Measurements from ENCODE around the gene DNAH14. TPM values are rescaled to one million over a fixed set of nuclear protein-coding genes. Genes with fewer than 3 reads are reported as not detected.
"Not testable (repeated sequence)": the region's sequence is repeated elsewhere in the genome, so short reads cannot be mapped to it uniquely, and the experiment has no call there.

Gene DNAH14
- total and polyA plus RNA-seq, 2 experiments from 2014 or later, result 14.7 to 46.1 TPM

DNA sequence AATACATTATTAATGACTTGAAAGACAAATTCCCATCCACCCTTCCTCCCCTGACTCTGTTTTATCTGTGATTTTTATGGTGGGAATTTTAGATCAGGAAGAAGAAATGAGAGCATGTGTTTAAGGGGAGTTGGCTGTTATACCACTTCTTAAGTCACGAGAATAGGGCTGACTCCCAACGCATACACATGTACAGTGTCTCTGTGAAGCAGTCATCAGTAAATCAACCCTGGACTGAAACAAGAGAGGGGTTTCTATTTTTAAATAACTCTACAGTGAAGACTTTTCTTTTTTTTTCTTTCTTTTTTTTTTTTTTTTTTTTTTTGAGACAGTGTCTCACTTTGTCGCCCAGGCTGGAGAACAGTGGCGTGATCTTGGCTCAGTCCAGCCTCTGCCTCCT, 392.3 kb downstream of the DNAH14 start:
- Histone ChIP-seq H3K79me2 (no peaks in the 10 kb centered on the region), H3K27ac (no peak overlapping the region), H3K4me1 (ENCODE audit: insufficient read depth) (no peaks in the 10 kb centered on the region), H3K27me3 (no peaks in the 10 kb centered on the region), H3K9me3 (ENCODE audit: low read depth) (no peaks in the 10 kb centered on the region), H3K36me3 (replicated peaks; ENCODE audit: insufficient read depth, low read depth) (no peaks in the 10 kb centered on the region), H3K4me2 (no peak overlapping the region), H4K20me1 (ENCODE audit: insufficient read depth, poor library complexity, severe bottlenecking) (no peaks in the 10 kb centered on the region), H3K9me2 (replicated peaks; ENCODE audit: insufficient read depth) (no peaks in the 10 kb centered on the region), H3K4me3 (no peak overlapping the region), H2AFZ (no peak overlapping the region)
- DNase-seq (ENCODE audit: low spot score), result no peak
- TF ChIP-seq EZH2 (IDR thresholded peaks at IDR 0.05; ENCODE audit: borderline replicate concordance) (no peak), EZH2phosphoT487 (IDR thresholded peaks at IDR 0.05; ENCODE audit: low read depth, severe bottlenecking, unreplicated experiment) (no peak)
- TF ChIP-seq, protein P1, sequence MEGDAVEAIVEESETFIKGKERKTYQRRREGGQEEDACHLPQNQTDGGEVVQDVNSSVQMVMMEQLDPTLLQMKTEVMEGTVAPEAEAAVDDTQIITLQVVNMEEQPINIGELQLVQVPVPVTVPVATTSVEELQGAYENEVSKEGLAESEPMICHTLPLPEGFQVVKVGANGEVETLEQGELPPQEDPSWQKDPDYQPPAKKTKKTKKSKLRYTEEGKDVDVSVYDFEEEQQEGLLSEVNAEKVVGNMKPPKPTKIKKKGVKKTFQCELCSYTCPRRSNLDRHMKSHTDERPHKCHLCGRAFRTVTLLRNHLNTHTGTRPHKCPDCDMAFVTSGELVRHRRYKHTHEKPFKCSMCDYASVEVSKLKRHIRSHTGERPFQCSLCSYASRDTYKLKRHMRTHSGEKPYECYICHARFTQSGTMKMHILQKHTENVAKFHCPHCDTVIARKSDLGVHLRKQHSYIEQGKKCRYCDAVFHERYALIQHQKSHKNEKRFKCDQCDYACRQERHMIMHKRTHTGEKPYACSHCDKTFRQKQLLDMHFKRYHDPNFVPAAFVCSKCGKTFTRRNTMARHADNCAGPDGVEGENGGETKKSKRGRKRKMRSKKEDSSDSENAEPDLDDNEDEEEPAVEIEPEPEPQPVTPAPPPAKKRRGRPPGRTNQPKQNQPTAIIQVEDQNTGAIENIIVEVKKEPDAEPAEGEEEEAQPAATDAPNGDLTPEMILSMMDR (IDR thresholded peaks at IDR 0.05; ENCODE audit: poor library complexity), result no peak
- WGBS (ENCODE audit: low lambda C conversion rate, missing lambda C conversion rate), result over 99% methylated on average over 4 of the region's 4 CpGs

DNA sequence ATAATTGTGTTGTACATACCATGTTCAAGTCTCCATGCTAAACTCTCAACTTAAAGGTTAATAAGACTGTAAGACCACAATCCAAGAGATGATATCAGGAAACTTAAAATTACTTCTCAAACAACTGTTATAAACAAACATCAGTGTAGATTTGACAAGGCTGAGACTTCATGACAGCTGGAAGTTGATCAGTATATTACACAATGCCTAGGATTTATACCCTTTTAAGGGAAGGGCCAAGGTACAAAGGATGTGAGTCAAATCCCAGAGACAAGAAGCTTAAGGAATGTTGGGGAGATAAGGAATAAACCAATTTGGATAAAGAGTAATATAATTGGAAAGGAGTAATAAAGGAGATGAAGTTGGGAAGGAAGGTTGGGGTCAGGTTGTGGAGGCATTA, 399.6 kb downstream of the DNAH14 start:
- no peaks in the 10 kb centered on the region for H3K9me3 ChIP-seq (ENCODE audit: low read depth)
- no peaks in the 10 kb centered on the region for H4K20me1 ChIP-seq (ENCODE audit: insufficient read depth, poor library complexity, severe bottlenecking)
- no peak overlapping the region for H3K4me2 ChIP-seq
- no peaks in the 10 kb centered on the region for H3K27me3 ChIP-seq
- H3K27ac ChIP-seq, result no peak overlapping the region
- no peak overlapping the region for H3K4me3 ChIP-seq
- TF ChIP-seq, protein P1 (IDR thresholded peaks at IDR 0.05; ENCODE audit: poor library complexity), result no peak
- TF ChIP-seq EZH2 (IDR thresholded peaks at IDR 0.05; ENCODE audit: borderline replicate concordance) (no peak), EZH2phosphoT487 (IDR thresholded peaks at IDR 0.05; ENCODE audit: low read depth, severe bottlenecking, unreplicated experiment) (no peak)
- no peaks in the 10 kb centered on the region for H3K79me2 ChIP-seq
- no peak overlapping the region for H2AFZ ChIP-seq
- H3K4me1 ChIP-seq (ENCODE audit: insufficient read depth), result no peaks in the 10 kb centered on the region
- H3K36me3 ChIP-seq (replicated peaks; ENCODE audit: insufficient read depth, low read depth), result no peaks in the 10 kb centered on the region
- H3K9me2 ChIP-seq (replicated peaks; ENCODE audit: insufficient read depth), result no peaks in the 10 kb centered on the region
- DNase-seq (ENCODE audit: low spot score), result peak; percentile 7

DNA sequence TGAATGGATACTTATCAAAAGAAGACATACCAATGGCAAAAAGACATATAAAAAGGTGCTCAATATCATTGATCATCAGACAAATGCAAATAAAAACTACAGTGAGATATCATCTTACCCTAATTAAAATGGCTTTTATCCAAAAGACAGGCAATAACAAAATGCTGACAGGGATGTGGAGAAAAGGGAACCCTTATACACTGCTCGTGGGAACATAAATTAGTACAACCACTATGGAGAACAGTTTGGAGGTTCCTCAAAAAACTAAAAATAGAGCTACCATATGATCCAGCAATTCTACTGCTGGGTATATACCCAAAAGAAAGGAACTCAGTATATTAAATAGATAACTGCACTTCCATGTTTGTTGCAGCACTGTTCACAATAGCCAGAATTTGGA, 400.5 kb downstream of the DNAH14 start:
- 90% methylated on average over 1 of the region's 1 CpG for WGBS (ENCODE audit: low lambda C conversion rate, missing lambda C conversion rate)
- H3K4me1 ChIP-seq (ENCODE audit: insufficient read depth); H3K4me3 ChIP-seq; H3K9me2 ChIP-seq (replicated peaks; ENCODE audit: insufficient read depth); H3K27me3 ChIP-seq; H4K20me1 ChIP-seq (ENCODE audit: insufficient read depth, poor library complexity, severe bottlenecking); H3K9me3 ChIP-seq (ENCODE audit: low read depth); DNase-seq (ENCODE audit: low spot score); H3K4me2 ChIP-seq; H3K27ac ChIP-seq; H3K79me2 ChIP-seq; H3K36me3 ChIP-seq (replicated peaks; ENCODE audit: insufficient read depth, low read depth); H2AFZ ChIP-seq: not testable (repeated sequence)

DNA sequence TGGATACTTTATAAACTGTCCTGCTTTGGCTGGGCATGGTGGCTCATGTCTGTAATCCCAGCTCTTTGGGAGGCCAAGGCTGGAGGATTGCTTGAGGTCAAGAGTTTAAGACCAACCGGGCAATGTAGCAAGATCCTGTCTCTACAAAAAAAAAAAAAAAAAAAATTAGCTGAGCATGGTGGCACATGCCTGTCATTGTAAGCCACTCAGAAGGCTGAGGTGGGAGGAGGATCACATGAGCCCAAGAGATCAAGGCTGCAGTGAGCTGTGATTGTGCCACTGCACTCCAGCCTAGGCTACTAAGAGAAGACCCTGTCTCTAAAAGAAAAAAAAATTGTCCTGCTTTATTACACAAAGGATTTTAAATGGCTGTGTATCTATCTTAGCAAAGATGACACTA, 403.2 kb downstream of the DNAH14 start:
- no peak overlapping the region for H3K4me3 ChIP-seq
- WGBS (ENCODE audit: low lambda C conversion rate, missing lambda C conversion rate), result 100% methylated on average over 1 of the region's 1 CpG
- H3K36me3 ChIP-seq (replicated peaks; ENCODE audit: insufficient read depth, low read depth), result no peaks in the 10 kb centered on the region
- TF ChIP-seq, protein P1 (IDR thresholded peaks at IDR 0.05; ENCODE audit: poor library complexity), result no peak
- no peak for TF ChIP-seq EZH2phosphoT487 (IDR thresholded peaks at IDR 0.05; ENCODE audit: low read depth, severe bottlenecking, unreplicated experiment)
- no peak for TF ChIP-seq EZH2 (IDR thresholded peaks at IDR 0.05; ENCODE audit: borderline replicate concordance)
- no peaks in the 10 kb centered on the region for H3K79me2 ChIP-seq
- no peak overlapping the region for H3K4me2 ChIP-seq
- no peak overlapping the region for H3K27ac ChIP-seq
- no peaks in the 10 kb centered on the region for H3K27me3 ChIP-seq
- no peak overlapping the region for H2AFZ ChIP-seq
- DNase-seq (ENCODE audit: low spot score), result no peak
- no peaks in the 10 kb centered on the region for H3K9me3 ChIP-seq (ENCODE audit: low read depth)
- no peaks in the 10 kb centered on the region for H3K9me2 ChIP-seq (replicated peaks; ENCODE audit: insufficient read depth)
- H4K20me1 ChIP-seq (ENCODE audit: insufficient read depth, poor library complexity, severe bottlenecking), result no peaks in the 10 kb centered on the region
- no peaks in the 10 kb centered on the region for H3K4me1 ChIP-seq (ENCODE audit: insufficient read depth)

DNA sequence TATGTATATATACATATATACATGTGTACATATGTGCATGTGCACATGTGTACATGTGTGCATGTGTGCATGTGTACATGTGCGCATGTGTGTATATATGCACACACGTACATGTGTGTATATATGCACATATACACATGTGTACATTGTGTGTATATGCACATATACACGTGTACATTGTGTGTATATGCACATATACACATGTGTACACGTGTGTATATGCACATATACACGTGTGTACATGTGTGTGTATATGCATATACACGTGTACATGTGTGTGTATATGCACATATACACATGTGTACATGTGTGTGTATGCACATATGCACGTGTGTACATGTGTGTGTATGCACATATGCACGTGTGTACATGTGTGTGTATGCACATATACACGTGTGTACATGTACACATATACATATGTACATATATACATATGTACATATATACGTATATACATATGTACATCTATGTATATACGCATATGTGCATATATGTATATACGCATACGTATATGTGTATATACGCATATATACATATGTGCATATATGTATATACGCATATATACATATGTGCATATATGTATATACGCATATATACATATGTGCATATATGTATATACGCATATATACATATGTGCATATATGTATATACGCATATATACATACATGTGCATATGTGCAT, 405.8 kb downstream of the DNAH14 start:
- not testable (repeated sequence) for H4K20me1 ChIP-seq (ENCODE audit: insufficient read depth, poor library complexity, severe bottlenecking); H3K79me2 ChIP-seq; H3K27me3 ChIP-seq; DNase-seq (ENCODE audit: low spot score); H3K36me3 ChIP-seq (replicated peaks; ENCODE audit: insufficient read depth, low read depth); H3K4me1 ChIP-seq (ENCODE audit: insufficient read depth); H3K9me3 ChIP-seq (ENCODE audit: low read depth); H3K9me2 ChIP-seq (replicated peaks; ENCODE audit: insufficient read depth); H3K4me3 ChIP-seq; H2AFZ ChIP-seq; H3K27ac ChIP-seq; H3K4me2 ChIP-seq
- WGBS (ENCODE audit: low lambda C conversion rate, missing lambda C conversion rate), result 78% methylated on average over 18 of the region's 18 CpGs
